Esophagus muscularis mucosa (tissue), 4 donors: Measurements from ENCODE around the gene IGFBP6. TPM values are rescaled to one million over a fixed set of nuclear protein-coding genes. Genes with fewer than 3 reads are reported as not detected.

ENCODE experiments used
- DNase-seq: peaks from one replicate; pipeline ENCODE4 v3.0.0-alpha.2; 2017; ENCODE audit errors: extremely low spot score
- H3K27ac ChIP-seq, 4 donors: fragments of 200-600 bp; sonication (generic); replicated peaks in 1 of 4; 1 replicate in 3 of 4; 2 replicates in 1 of 4; pipeline ENCODE4 v1.5.1; 2016 to 2019; ENCODE audit warnings: mild to moderate bottlenecking in 1 of 4
- H3K27me3 ChIP-seq, 4 donors: fragments of 200-600 bp; sonication (generic); one replicate each; pipeline versions ENCODE4 v1.5.1 to v1.6.0; 2016 to 2019
- H3K36me3 ChIP-seq, 4 donors: fragments of 200-600 bp; sonication (generic); one replicate each; pipeline ENCODE4 v1.5.1; 2016 to 2019
- H3K4me1 ChIP-seq, 4 donors: fragments of 200-600 bp; sonication (generic); one replicate each; pipeline ENCODE4 v1.5.1; 2016 to 2019
- H3K4me3 ChIP-seq, 4 donors: fragments of 200-600 bp; sonication (generic); 1 replicate in 2 of 4; 2 replicates in 2 of 4; pipeline ENCODE4 v1.5.1; 2016 to 2019; ENCODE audit warnings: mild to moderate bottlenecking in 4 of 4, moderate library complexity in 1 of 4
- H3K9me3 ChIP-seq, 4 donors: fragments of 200-600 bp; sonication (generic); 1 replicate in 3 of 4; 2 replicates in 1 of 4; pipeline ENCODE4 v1.5.1; 2016 to 2019
- EP300 ChIP-seq: sonication (generic); formaldehyde crosslinking; IDR thresholded peaks from one replicate; pipeline ENCODE4 v1.6.1; 2017; ENCODE audit warnings: antibody characterized with exemption
- POLR2A ChIP-seq: fragments of 450-650 bp; IDR thresholded peaks from one replicate; pipeline ENCODE4 v1.6.1; 2017; ENCODE audit warnings: antibody characterized with exemption, moderate library complexity, mild to moderate bottlenecking, low read depth
- POLR2AphosphoS5 ChIP-seq, 2 donors: sonication (generic); formaldehyde crosslinking; IDR thresholded peaks; one replicate each; pipeline ENCODE4 v1.6.1; 2017; ENCODE audit warnings: antibody characterized with exemption in 2 of 2
- WGBS: methylation state at CpG from one replicate; pipeline ENCODE4 v1.1.5; 2018; 5-methylcytosine and 5-hydroxymethylcytosine counted together
- intact Hi-C: fragments of 100-400 bp; cut with DNase I; formaldehyde crosslinking; loops from one replicate; pipeline ENCODE4 v1.15.1; 2023
- total RNA-seq, 4 donors: library from RNA; depleted of rRNA; stranded (reverse); fragments of >200 nt; gene quantifications; one replicate each; pipeline versions ENCODE4 v1.1.0 to v1.2.1, GENCODE V29; 2016
- TF ChIP-seq, protein P1 (sequence below), 3 experiments: fragments of 200-600 bp in 2 of 3; fragments of 450-650 bp in 1 of 3; sonication (generic) in 2 of 3; IDR thresholded peaks; one replicate each; pipeline ENCODE4 v1.5.1; 2017 to 2019; ENCODE audit warnings: antibody characterized with exemption in 3 of 3, mild to moderate bottlenecking in 2 of 3, moderate library complexity in 1 of 3

Gene IGFBP6
- total RNA-seq, 4 donors from 2014 or later: 626 to 1,141 (median 795) TPM

DNA sequence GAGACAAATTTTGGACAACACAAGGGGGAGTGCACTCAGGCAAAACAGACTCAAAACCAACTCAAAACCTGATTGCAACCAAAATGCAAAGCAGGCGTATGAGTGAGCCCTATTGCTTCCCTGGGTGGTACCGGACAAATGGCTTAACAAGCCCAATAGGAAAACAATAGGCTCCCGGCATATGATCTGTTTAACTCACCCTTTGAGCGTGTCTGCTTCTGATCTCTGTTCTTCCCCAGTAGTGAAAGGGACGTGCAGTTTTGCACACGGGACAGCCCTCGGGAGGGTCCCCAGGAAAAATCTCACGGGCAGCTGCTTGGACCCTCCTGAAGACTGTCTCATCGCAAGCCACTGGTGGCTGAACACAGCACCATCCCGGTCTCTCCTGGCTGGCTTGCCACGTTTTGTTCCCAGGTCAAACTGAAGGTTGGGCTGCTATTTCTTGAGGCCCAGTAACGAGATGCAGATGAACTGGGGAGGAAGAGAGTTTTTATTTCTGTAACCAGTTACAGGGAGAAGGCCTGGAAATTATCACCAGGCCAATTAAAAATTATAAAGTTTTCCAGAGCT lies 15.8 kb downstream of the IGFBP6 start:
- no peak for TF ChIP-seq POLR2AphosphoS5 (IDR thresholded peaks at IDR 0.05)
- TF ChIP-seq, protein P1, sequence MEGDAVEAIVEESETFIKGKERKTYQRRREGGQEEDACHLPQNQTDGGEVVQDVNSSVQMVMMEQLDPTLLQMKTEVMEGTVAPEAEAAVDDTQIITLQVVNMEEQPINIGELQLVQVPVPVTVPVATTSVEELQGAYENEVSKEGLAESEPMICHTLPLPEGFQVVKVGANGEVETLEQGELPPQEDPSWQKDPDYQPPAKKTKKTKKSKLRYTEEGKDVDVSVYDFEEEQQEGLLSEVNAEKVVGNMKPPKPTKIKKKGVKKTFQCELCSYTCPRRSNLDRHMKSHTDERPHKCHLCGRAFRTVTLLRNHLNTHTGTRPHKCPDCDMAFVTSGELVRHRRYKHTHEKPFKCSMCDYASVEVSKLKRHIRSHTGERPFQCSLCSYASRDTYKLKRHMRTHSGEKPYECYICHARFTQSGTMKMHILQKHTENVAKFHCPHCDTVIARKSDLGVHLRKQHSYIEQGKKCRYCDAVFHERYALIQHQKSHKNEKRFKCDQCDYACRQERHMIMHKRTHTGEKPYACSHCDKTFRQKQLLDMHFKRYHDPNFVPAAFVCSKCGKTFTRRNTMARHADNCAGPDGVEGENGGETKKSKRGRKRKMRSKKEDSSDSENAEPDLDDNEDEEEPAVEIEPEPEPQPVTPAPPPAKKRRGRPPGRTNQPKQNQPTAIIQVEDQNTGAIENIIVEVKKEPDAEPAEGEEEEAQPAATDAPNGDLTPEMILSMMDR (IDR thresholded peaks at IDR 0.05): no peak
- Histone ChIP-seq H3K27ac (no peak overlapping the region), H3K4me1 (peaks cover 10 to 17% (median 12%) of the 10 kb centered on the region in 4 donors), H3K4me3 (no peak overlapping the region), H3K36me3 (no peaks in the 10 kb centered on the region), H3K9me3 (no peaks in the 10 kb centered on the region), H3K27me3 (no peaks in the 10 kb centered on the region)
- DNase-seq: no peak
- WGBS: 88% methylated on average over 12 of the region's 12 CpGs
- intact Hi-C loops: no loop called here

DNA sequence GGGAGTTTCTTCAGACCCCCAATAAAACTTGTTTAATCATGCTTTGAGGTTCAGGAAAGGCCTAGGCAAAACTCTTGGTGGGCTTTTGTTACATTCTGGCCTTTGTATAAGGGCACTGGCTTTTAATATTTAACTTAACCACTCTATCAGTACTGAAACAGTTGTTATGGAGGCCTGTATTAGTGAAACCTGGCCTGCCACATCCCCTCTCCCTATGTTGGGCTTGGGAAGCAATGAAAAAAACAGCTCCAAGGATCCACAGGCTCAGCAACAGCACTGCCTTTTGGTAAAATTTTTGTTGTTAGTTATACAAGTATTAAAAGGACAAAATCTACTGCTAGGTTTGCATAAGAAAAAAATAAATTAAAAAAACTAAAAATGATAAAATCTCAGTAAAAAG lies 16.5 kb downstream of the IGFBP6 start:
- Histone ChIP-seq H3K4me3 (no peak overlapping the region), H3K27me3 (no peaks in the 10 kb centered on the region), H3K4me1 (peaks cover 10 to 17% (median 11%) of the 10 kb centered on the region in 4 donors), H3K27ac (no peak overlapping the region), H3K36me3 (no peaks in the 10 kb centered on the region), H3K9me3 (no peaks in the 10 kb centered on the region)
- no peak for DNase-seq
- TF ChIP-seq POLR2A (no peak), POLR2AphosphoS5 (IDR thresholded peaks at IDR 0.05) (no peak), EP300 (no peak)
- TF ChIP-seq, protein P1 (IDR thresholded peaks at IDR 0.05): no peak
- intact Hi-C loops: no loop called here

DNA sequence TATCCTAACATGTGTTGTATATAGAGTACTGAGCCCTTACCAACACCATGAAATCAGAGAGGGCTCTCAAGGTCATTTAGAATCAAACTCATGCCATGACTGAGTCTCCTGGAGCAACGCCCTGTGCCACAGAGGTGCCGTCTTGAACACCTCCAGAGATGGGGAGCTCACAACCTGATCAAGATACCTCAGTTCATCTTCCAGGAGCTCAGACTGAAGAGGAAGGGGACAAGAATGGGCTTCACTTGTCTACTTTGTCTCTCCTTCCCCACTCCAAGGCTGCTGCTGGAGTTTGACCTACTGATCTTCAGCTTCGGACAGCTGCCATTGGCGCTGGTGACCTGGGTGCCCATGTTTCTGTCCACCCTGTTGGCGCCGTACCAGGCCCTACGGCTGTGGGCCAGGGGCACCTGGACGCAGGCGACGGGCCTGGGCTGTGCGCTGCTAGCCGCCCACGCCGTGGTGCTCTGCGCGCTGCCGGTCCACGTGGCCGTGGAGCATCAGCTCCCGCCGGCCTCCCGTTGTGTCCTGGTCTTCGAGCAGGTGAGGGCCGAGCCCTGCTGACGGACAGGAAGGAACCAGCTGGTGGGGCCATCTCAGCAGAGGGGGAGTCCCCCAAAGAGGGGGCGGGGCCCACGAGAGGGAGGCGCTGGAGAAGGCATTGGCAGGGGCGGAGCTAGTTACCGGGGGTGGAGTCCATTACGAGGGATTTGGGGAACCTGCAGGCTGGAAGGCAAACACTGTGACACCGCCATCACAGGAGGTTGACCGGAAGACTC lies 17.8 kb downstream of the IGFBP6 start:
- Histone ChIP-seq H3K9me3 (no peaks in the 10 kb centered on the region), H3K27ac (peak overlapping the region in 1 of 4 donors; percentile 61)
- whole genome bisulfite sequencing: 79% methylated on average over 15 of the region's 33 CpGs

DNA sequence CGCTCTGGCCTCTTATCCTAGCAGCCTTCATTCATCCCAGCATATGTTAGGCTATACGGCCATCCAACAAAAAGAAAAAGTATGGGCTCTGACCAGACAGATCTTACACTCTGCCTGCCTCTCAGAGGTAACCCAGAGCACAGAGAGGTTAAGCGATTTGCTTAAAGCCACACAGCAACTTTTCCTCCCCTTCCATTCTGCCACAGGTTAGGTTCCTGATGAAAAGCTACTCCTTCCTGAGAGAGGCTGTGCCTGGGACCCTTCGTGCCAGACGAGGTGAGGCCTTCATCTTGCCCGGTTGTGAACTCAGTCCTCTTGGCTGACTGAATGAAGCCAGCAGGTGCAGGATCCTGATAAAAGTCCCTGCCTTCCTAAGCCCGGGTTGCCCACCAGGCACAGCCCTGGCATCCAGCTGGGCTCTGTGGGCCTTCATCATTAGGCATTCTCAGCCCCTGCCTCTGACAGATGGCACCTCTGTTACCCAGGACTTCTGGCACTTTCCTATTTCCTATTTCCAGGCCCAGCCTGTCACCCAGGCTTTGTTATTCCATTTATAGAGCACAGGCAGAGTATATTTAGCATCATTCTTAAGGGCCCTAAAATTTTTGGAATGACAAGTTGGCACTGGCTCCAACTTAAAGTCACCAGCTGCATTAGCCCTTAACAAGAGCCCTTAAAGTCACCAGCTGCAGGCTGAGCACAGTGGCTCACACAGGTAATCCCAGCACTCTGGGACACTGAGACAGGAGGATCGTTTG lies 18.6 kb downstream of the IGFBP6 start:
- Histone ChIP-seq H3K4me1 (peaks cover 10 to 17% (median 11%) of the 10 kb centered on the region in 4 donors), H3K9me3 (no peaks in the 10 kb centered on the region), H3K27ac (peak overlapping the region in 2 of 4 donors; percentile 40 to 61), H3K27me3 (no peaks in the 10 kb centered on the region), H3K4me3 (no peak overlapping the region), H3K36me3 (no peaks in the 10 kb centered on the region)
- intact Hi-C loops: loop anchor here (5.0 kb wide), 1 partner anchor 36 kb away; no protein-coding TSS in a partner anchor
- TF ChIP-seq, protein P1 (IDR thresholded peaks at IDR 0.05): no peak
- TF ChIP-seq POLR2AphosphoS5 (IDR thresholded peaks at IDR 0.05) (no peak), POLR2A (no peak)
- no peak for DNase-seq
- WGBS: 100% methylated on average over 3 of the region's 8 CpGs

More for the DNA sequence above, 17.8 kb downstream of the IGFBP6 start:
- Histone ChIP-seq H3K4me1 (peaks cover 10 to 17% (median 11%) of the 10 kb centered on the region in 4 donors), H3K4me3 (no peak overlapping the region), H3K27me3 (no peaks in the 10 kb centered on the region), H3K36me3 (no peaks in the 10 kb centered on the region)
- intact Hi-C loops: loop anchor here (5.0 kb wide), 1 partner anchor 37 kb away; no protein-coding TSS in a partner anchor
- TF ChIP-seq EP300 (no peak), POLR2AphosphoS5 (IDR thresholded peaks at IDR 0.05) (no peak), POLR2A (no peak)
- TF ChIP-seq, protein P1 (IDR thresholded peaks at IDR 0.05): no peak
- no peak for DNase-seq
